TTC549 (cell line): ENCODE results near the gene DPH6.
"Not testable (repeated sequence)": the region's sequence is repeated elsewhere in the genome, so short reads cannot be mapped to it uniquely, and the experiment has no call there.

Experiments
- FAIRE-seq: peaks from 2 replicates; lab custom pipeline; 2012; peaks lifted over from hg19 to GRCh38; lab: Jason Lieb, UNC

DPH6 gene

GRCh38 chr15:35328836-35329235 lies 217.1 kb downstream of the DPH6 start:
- not testable (repeated sequence) for FAIRE-seq

GRCh38 chr15:35327789-35328188 lies 218.2 kb downstream of the DPH6 start:
- no peak for FAIRE-seq

GRCh38 chr15:35325374-35325941 lies 220.5 kb downstream of the DPH6 start:
- FAIRE-seq = peak; percentile 94

- no peak for FAIRE-seq
Measured at GRCh38 chr15:35323141-35323540, 222.8 kb downstream of the DPH6 start.

- peak; percentile 94 for FAIRE-seq
Measured at GRCh38 chr15:35321926-35322325, 224.0 kb downstream of the DPH6 start.

- peak; percentile 95 for FAIRE-seq
Measured at GRCh38 chr15:35320911-35321310, 225.1 kb downstream of the DPH6 start.
